NCI-H2171 treated with DMSO at 0.1 percent for 48 hours (cell line): ENCODE measurements around the gene ASB2.

ENCODE experiments used
- DNase-seq: peaks from one replicate; lab custom pipeline; 2025; lab: John Stamatoyannopoulos, UW

Gene ASB2

GRCh38 chr14:93902619-93903307 lies 73.6 kb downstream of the ASB2 start:
- no peak for DNase-seq

GRCh38 chr14:93901813-93902212 lies 74.6 kb downstream of the ASB2 start:
- no peak for DNase-seq

- DNase-seq: no peak
Measured at GRCh38 chr14:93898731-93899130, 77.6 kb downstream of the ASB2 start.

- no peak for DNase-seq
Measured at GRCh38 chr14:93898081-93898611, 78.2 kb downstream of the ASB2 start.

- DNase-seq: no peak
Measured at GRCh38 chr14:93897476-93897845, 78.9 kb downstream of the ASB2 start.

- DNase-seq: peak; percentile 75
Measured at GRCh38 chr14:93895023-93895604, 81.3 kb downstream of the ASB2 start.

- DNase-seq: no peak
Measured at GRCh38 chr14:93893661-93894261, 82.6 kb downstream of the ASB2 start.

- peak; percentile 69 for DNase-seq
Measured at GRCh38 chr14:93892923-93893558, 83.3 kb downstream of the ASB2 start.

- DNase-seq: no peak
Measured at GRCh38 chr14:93892505-93892839, 83.9 kb downstream of the ASB2 start.

GRCh38 chr14:93891756-93892504 lies 84.4 kb downstream of the ASB2 start:
- DNase-seq: peak; percentile 60

- no peak for DNase-seq
Measured at GRCh38 chr14:93889739-93890483, 86.5 kb downstream of the ASB2 start.

GRCh38 chr14:93888995-93889394 lies 87.4 kb downstream of the ASB2 start:
- DNase-seq: no peak

- no peak for DNase-seq
Measured at GRCh38 chr14:93884950-93885349, 91.4 kb downstream of the ASB2 start.
